Omental fat pad (tissue), 4 donors: Measurements from ENCODE around the gene ST6GAL2. TPM values are rescaled to one million over a fixed set of nuclear protein-coding genes. Genes with fewer than 3 reads are reported as not detected.

ENCODE experiments used
- ATAC-seq: fragments of 150-250 bp; one replicate; pipeline ENCODE4 v1.9.1; 2016; ENCODE audit warnings: mild to moderate bottlenecking, moderate library complexity; ENCODE audit not compliant: low FRiP score
- DNase-seq: peaks from one replicate; pipeline ENCODE4 v3.0.0-alpha.2; 2019; ENCODE audit warnings: low spot score
- total RNA-seq, 4 donors: library from RNA; depleted of rRNA; stranded (reverse); fragments of >200 nt; gene quantifications; one replicate each; pipeline ENCODE4 v1.1.0, GENCODE V29; 2016
- TF ChIP-seq, protein P1 (sequence below), 3 donors: fragments of 450-650 bp; IDR thresholded peaks; one replicate each; pipeline ENCODE4 v1.5.1; 2016 to 2017; ENCODE audit warnings: antibody characterized with exemption in 3 of 3, mild to moderate bottlenecking in 3 of 3, moderate library complexity in 2 of 3

The ST6GAL2 gene
- total RNA-seq, 4 donors from 2014 or later = 0.13 to 1.7 (median 0.57) TPM

DNA sequence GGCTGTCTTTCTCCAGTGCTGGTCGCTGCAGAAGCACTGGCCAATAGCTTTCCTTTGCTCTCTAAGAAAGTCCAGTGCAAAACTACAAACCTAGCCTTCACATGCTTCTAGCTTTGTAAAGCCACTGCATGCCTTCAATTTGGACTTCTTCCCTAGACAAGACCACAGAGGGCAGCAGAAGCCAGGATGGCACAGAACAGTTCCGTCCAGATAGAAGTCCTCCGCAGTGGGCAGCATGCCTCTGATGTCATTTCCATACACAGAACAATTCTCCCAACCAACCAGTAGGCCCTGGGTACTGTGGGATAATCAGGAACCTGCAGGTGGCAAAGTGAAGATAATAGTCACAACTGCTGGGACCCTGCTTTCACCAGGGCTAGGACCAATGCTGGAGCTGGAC is 3.3 kb downstream of the ST6GAL2 start:
- no peak for DNase-seq
- TF ChIP-seq, protein P1, sequence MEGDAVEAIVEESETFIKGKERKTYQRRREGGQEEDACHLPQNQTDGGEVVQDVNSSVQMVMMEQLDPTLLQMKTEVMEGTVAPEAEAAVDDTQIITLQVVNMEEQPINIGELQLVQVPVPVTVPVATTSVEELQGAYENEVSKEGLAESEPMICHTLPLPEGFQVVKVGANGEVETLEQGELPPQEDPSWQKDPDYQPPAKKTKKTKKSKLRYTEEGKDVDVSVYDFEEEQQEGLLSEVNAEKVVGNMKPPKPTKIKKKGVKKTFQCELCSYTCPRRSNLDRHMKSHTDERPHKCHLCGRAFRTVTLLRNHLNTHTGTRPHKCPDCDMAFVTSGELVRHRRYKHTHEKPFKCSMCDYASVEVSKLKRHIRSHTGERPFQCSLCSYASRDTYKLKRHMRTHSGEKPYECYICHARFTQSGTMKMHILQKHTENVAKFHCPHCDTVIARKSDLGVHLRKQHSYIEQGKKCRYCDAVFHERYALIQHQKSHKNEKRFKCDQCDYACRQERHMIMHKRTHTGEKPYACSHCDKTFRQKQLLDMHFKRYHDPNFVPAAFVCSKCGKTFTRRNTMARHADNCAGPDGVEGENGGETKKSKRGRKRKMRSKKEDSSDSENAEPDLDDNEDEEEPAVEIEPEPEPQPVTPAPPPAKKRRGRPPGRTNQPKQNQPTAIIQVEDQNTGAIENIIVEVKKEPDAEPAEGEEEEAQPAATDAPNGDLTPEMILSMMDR (IDR thresholded peaks at IDR 0.05) = no peak
- no peak for ATAC-seq

DNA sequence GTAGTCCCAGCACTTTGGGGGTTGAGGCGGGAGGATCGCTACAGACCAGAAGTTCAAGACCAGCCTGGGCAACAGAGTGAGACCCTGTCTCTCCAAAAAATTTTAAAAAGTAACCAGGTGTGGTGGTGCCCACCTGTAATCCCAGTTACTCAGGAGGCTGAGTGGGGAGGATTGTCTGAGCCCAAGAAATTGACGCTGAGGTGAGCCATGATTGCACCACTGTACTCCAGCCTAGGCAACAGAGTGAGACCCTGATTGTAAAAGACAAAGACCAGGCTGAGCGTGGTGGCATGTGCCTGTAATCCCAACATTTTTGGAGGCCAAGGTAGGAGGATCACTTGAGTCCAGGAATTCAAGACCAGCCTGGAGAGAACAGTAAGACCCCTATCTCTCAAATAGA is 7.8 kb downstream of the ST6GAL2 start:
- TF ChIP-seq, protein P1 (IDR thresholded peaks at IDR 0.05) = no peak
- no peak for ATAC-seq
- DNase-seq = no peak

DNA sequence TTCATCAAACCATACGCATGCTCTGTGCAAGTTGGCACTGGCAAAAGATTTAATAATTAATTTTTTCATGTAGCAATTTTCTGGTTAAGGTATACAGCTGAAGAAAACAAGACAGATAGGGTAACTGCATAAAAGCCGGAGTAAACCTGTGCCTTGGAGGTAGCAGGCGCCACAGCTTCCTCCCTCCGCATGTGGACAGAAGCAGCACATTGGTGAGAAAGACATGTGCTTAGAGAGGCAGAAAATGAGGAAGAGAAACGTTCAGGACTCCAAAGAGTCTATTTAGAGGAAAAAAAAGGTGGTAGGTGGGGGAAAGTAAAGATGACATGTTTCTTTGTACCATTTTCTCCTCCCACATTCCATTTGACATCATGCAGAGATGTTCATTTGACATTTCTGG is 9.3 kb downstream of the ST6GAL2 start:
- TF ChIP-seq, protein P1 (IDR thresholded peaks at IDR 0.05) = no peak
- no peak for DNase-seq
- ATAC-seq = no peak

DNA sequence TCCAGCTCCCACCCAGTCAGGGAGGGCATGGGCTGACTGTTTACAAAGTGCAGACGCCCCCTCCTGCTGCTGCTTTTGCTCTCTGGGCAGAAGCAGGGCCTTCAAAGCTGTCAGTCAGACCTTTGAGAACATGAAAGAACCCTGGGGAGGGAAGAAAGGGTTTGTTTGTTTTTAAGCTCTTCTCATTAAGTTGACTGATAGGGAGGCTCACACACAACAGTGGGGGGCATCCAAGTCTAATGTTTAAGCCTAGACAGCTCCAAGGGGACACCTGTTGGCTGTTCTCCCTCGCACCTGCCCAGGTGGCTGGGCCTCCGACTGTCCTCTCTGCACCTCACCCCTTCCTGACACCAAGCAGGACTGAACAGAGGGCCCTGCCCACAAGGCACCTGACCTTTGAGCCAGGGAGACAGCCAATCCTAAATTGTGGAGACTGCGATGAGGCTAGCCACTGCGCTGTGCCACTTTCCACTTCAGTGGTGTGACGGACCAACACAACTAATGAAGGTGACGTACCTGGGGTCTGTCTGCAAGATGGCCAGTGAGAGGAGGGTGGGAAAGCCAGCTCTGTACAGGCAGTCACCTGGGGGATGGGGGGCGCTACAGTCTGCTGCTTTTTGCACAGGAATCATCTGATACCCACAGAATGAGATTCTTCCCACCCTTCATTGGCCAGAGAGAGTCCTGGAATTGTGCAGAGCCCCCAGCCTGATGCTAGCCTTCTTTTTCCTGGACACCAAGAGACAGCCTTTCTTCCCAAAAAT is 16.3 kb downstream of the ST6GAL2 start:
- TF ChIP-seq, protein P1 (IDR thresholded peaks at IDR 0.05) = no peak
- ATAC-seq = no peak
- no peak for DNase-seq

DNA sequence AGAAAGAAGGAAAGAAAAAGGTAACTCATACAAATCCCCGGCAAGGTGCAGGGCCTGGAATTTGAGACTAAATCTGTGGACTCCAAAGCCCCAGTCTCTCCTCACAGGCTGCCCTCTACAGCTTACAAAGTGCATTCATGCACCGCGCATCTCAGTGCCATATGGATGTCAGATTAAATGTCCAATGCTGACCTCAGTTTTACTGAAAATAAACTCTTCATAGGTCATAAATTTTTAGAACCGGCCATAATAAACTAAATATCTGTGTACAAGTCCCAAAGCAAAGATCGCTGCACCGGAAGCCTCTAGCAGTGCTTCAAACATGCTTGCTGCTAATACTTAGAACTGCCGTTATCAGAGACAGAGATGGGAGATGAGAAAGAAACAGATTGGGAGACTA is 17.7 kb downstream of the ST6GAL2 start:
- TF ChIP-seq, protein P1 (IDR thresholded peaks at IDR 0.05) = no peak
- no peak for ATAC-seq
- no peak for DNase-seq

DNA sequence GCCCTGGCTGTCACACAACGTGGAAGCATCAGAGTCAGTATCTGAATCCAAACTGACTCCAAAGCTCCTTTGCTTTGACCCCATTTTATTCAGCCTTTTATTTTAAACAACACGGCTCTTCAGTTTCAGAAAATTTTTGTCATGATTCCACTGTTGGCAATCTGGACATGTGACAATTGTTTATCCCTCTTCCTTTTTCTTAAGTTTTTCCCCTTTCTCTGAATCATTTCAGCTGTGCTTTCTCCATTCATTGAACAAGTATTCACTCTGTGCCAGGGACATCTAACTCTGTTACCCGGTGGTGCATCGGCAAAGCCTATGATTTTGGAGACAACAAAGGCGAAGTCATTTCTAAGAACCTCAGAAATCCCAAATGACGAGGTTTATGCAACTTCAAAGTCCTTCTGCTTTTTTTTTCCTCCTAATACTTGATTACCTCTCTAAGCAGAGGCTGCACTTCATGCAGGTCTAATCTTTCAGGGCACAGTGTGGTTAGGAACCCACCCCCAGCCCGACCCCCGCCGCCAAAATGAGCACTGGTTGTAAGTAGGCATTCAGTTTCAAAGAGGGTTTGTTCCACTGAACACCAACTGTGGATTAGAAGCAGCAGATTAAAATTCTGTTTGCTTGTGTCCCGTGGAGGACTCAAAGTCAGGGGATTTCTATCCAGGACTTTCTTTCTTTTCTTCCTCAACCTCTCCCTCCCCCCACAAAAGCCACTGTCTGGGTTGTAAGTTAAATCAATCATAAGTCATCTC is 18.6 kb downstream of the ST6GAL2 start:
- TF ChIP-seq, protein P1 (IDR thresholded peaks at IDR 0.05) = no peak
- ATAC-seq (no peak), DNase-seq (no peak)
